HCT116 (cell line): ENCODE data around the gene ZDHHC4. TPM values are rescaled to one million over a fixed set of nuclear protein-coding genes. Genes with fewer than 3 reads are reported as not detected.

ENCODE experiments used
- ATAC-seq: fragments of 200-7000 bp; cut with Tn5 transposase; 2 replicates; pipeline ENCODE4 v1.9.1; 2020; ENCODE audit warnings: mild to moderate bottlenecking, moderate library complexity
- BruUV-seq: library from RNA; stranded (reverse); fragments of 400-500 nt; replicated peaks from 2 replicates; lab custom pipeline; 2021; lab: Mats Ljungman, UMichigan
- CTCF ChIA-PET: fragments of 300-600 bp; sonication (Branson Sonifier 250); formaldehyde crosslinking; loops from one replicate; lab custom pipeline; 2021; ENCODE audit warnings: antibody characterized with exemption; lab: Charles Lee
- POLR2A ChIA-PET: fragments of 300-600, 350-600 bp; sonication (Branson Sonifier 250); formaldehyde crosslinking; loops from one replicate; lab custom pipeline; 2021; ENCODE audit warnings: antibody characterized with exemption; lab: Charles Lee
- RAD21 ChIA-PET, 2 experiments: fragments of 300-600 bp; sonication (Branson Sonifier 250); formaldehyde crosslinking; loops; one replicate each; lab custom pipeline; 2023; ENCODE audit warnings: low total read pairs in 2 of 2; ENCODE audit not compliant: uncharacterized antibody in 2 of 2, unreplicated experiment in 2 of 2, low non-redundant PET in 1 of 2; lab: Charles Lee
- DNase-seq: peaks from one replicate; pipeline ENCODE4 v3.0.0-alpha.2; 2010; ENCODE audit warnings: low read depth, low spot score
- H2AFZ ChIP-seq: fragments of 200-600 bp; shearing (Covaris generic), sonication (generic); 2 replicates; pipeline ENCODE4 v1.6.1; 2017; ENCODE audit warnings: low read depth, mixed run types, mixed read lengths, antibody characterized with exemption, low read length; ENCODE audit not compliant: poor library complexity, severe bottlenecking
- H3K27ac ChIP-seq: 2 replicates; pipeline ENCODE4 v1.5.1; 2012; ENCODE audit warnings: low read depth, low read length
- H3K27me3 ChIP-seq: fragments of 200-600 bp; sonication (generic); 2 replicates; pipeline ENCODE4 v1.6.1; 2016; ENCODE audit warnings: mixed run types, low read length, mixed read lengths; ENCODE audit not compliant: insufficient read depth
- H3K36me3 ChIP-seq, 2 experiments: fragments of 200-500 bp in 1 of 2; fragments of 200-600 bp in 1 of 2; sonication (Bioruptor generic) in 1 of 2; sonication (generic) in 1 of 2; 2 replicates each; pipeline versions ENCODE4 v1.5.1 to v1.6.1; 2014 to 2016; ENCODE audit warnings: low read length in 2 of 2, inconsistent platforms in 1 of 2, mixed read lengths in 1 of 2, mixed run types in 1 of 2; ENCODE audit not compliant: insufficient read depth in 2 of 2, control insufficient read depth in 1 of 2
- H3K4me1 ChIP-seq, 2 experiments: fragments of 200-600 bp in 1 of 2; sonication (generic) in 1 of 2; 2 replicates each; pipeline versions ENCODE4 v1.5.1 to v1.6.1; 2012 to 2017; ENCODE audit warnings: low read length in 2 of 2, inconsistent platforms in 1 of 2, mild to moderate bottlenecking in 1 of 2, mixed read lengths in 1 of 2, mixed run types in 1 of 2, moderate library complexity in 1 of 2; ENCODE audit not compliant: insufficient read depth in 2 of 2, control insufficient read depth in 1 of 2
- H3K4me2 ChIP-seq: fragments of 200-600 bp; sonication (generic); 2 replicates; pipeline ENCODE4 v1.6.1; 2017; ENCODE audit warnings: mixed run types, low read length, mixed read lengths
- H3K4me3 ChIP-seq, 2 experiments: fragments of 200-600 bp in 1 of 2; sonication (generic) in 1 of 2; replicated peaks in 1 of 2; 2 replicates each; pipeline ENCODE4 v1.5.1; 2011 to 2016; ENCODE audit warnings: low read length in 2 of 2, control low read depth in 1 of 2, low read depth in 1 of 2, mild to moderate bottlenecking in 1 of 2, mixed read lengths in 1 of 2, mixed run types in 1 of 2
- H3K79me2 ChIP-seq: fragments of 200-600 bp; sonication (generic); 2 replicates; pipeline ENCODE4 v1.6.1; 2017; ENCODE audit warnings: mild to moderate bottlenecking, mixed run types, low read length, moderate library complexity, mixed read lengths; ENCODE audit not compliant: insufficient read depth
- H3K9ac ChIP-seq: fragments of 200-600 bp; sonication (generic); 2 replicates; pipeline ENCODE4 v1.6.1; 2016; ENCODE audit warnings: low read length, mixed read lengths
- H3K9me2 ChIP-seq: fragments of 200-600 bp; sonication (generic), shearing (Covaris generic); 2 replicates; pipeline ENCODE4 v1.6.1; 2017; ENCODE audit warnings: mixed run types, mild to moderate bottlenecking, moderate library complexity; ENCODE audit not compliant: insufficient read depth
- H3K9me3 ChIP-seq, 2 experiments: fragments of 200-500 bp in 1 of 2; fragments of 200-600 bp in 1 of 2; sonication (Bioruptor generic) in 1 of 2; sonication (generic) in 1 of 2; 2 replicates each; pipeline ENCODE4 v1.6.1; 2014 to 2017; ENCODE audit warnings: low read length in 2 of 2, mixed read lengths in 2 of 2, inconsistent platforms in 1 of 2, low read depth in 1 of 2, mild to moderate bottlenecking in 1 of 2, mixed run types in 1 of 2, moderate library complexity in 1 of 2; ENCODE audit not compliant: control insufficient read depth in 1 of 2, insufficient read depth in 1 of 2
- H4K20me1 ChIP-seq: fragments of 200-600 bp; sonication (generic), shearing (Covaris generic); 2 replicates; pipeline ENCODE4 v1.6.1; 2017; ENCODE audit warnings: mixed run types, mild to moderate bottlenecking, moderate library complexity; ENCODE audit not compliant: insufficient read depth
- CBX3 ChIP-seq: IDR thresholded peaks from 2 replicates; pipeline ENCODE4 v1.6.1; 2012; ENCODE audit warnings: low read depth
- CEBPB ChIP-seq: IDR thresholded peaks from 2 replicates; pipeline ENCODE4 v1.6.1; 2012; ENCODE audit warnings: low read depth
- CTCF ChIP-seq, 3 experiments: fragments of 200-600 bp in 1 of 3; sonication (generic) in 1 of 3; IDR thresholded peaks in 2 of 3; conservative IDR thresholded peaks in 1 of 3; 2 replicates each; pipeline ENCODE4 v1.5.1; 2012 to 2017; ENCODE audit warnings: low read depth in 2 of 3, low read length in 2 of 3, antibody characterized with exemption in 1 of 3, borderline replicate concordance in 1 of 3, control low read depth in 1 of 3, mild to moderate bottlenecking in 1 of 3, mixed read lengths in 1 of 3, mixed run types in 1 of 3, moderate library complexity in 1 of 3; ENCODE audit not compliant: insufficient read depth in 1 of 3
- EZH2 ChIP-seq: fragments of 200-600 bp; sonication (generic); IDR thresholded peaks from 2 replicates; pipeline ENCODE4 v1.6.1; 2017; ENCODE audit warnings: antibody characterized with exemption, mixed run types
- EZH2phosphoT487 ChIP-seq: fragments of 200-600 bp; IDR thresholded peaks from 2 replicates; pipeline ENCODE4 v1.6.1; 2018; ENCODE audit warnings: antibody characterized with exemption, borderline replicate concordance
- FOSL1 ChIP-seq: IDR thresholded peaks from 2 replicates; pipeline ENCODE4 v1.6.1; 2012; ENCODE audit warnings: low read depth
- REST ChIP-seq: IDR thresholded peaks from 2 replicates; pipeline ENCODE4 v1.6.1; 2012; ENCODE audit warnings: low read depth
- SP1 ChIP-seq: IDR thresholded peaks from 2 replicates; pipeline ENCODE4 v1.6.1; 2012; ENCODE audit warnings: low read depth
- SRF ChIP-seq: IDR thresholded peaks from 2 replicates; pipeline ENCODE4 v1.6.1; 2012; ENCODE audit warnings: low read depth
- TCF7L2 ChIP-seq: IDR thresholded peaks from 2 replicates; pipeline ENCODE4 v1.7.0; 2011; ENCODE audit warnings: borderline replicate concordance, inconsistent platforms; ENCODE audit not compliant: insufficient read depth, insufficient read length; ENCODE audit errors: extremely low read depth
- ZNF274 ChIP-seq: fragments of 200-500 bp; sonication (Bioruptor generic); IDR thresholded peaks from 2 replicates; pipeline ENCODE4 v1.6.1; 2014; ENCODE audit warnings: mild to moderate bottlenecking, low read depth, low read length, inconsistent platforms
- intact Hi-C: fragments of 100-400 bp; cut with micrococcal nuclease; formaldehyde crosslinking; loops from 2 replicates; pipeline ENCODE4 v1.10.0; 2022
- total RNA-seq: library from RNA; stranded (reverse); gene quantifications from one replicate; pipeline ENCODE4 v1.2.1, GENCODE V29; 2021; ENCODE audit not compliant: unreplicated experiment

Gene ZDHHC4
- total RNA-seq, 1 experiment from 2014 or later = 59.3 TPM

- peaks cover 0 to 4% of the 10 kb centered on the region in 2 experiments; a peak in 2 of 4 replicates for H3K4me1 ChIP-seq
- no TSS peak for BruUV-seq
- H3K9ac ChIP-seq = no peak overlapping the region
- ChIA-PET RAD21 (no interaction called here), POLR2A (no interaction called here), CTCF (interaction anchor here (0.6 kb wide), 1 partner anchor 351 kb away, joined by 3 read pairs; no protein-coding TSS in a partner anchor)
- no peak overlapping the region for H3K27ac ChIP-seq
- no peak overlapping the region for H3K4me3 ChIP-seq
- peak overlapping the region; percentile 68 for H2AFZ ChIP-seq
- no peaks in the 10 kb centered on the region for H3K9me3 ChIP-seq
- no peak for DNase-seq
- no peak overlapping the region for H3K4me2 ChIP-seq
- H3K79me2 ChIP-seq = no peaks in the 10 kb centered on the region
- H4K20me1 ChIP-seq = no peaks in the 10 kb centered on the region
- TF ChIP-seq CTCF (IDR thresholded peaks at IDR 0.05 in 2 of 3, conservative IDR thresholded peaks at IDR 0.05 in 1 of 3; ENCODE audit: borderline replicate concordance in 1 of 3, insufficient read depth in 1 of 3, low read depth in 2 of 3, low read length in 2 of 3) (no peak), FOSL1 (no peak), ZNF274 (no peak), CEBPB (no peak), REST (no peak), EZH2phosphoT487 (no peak), EZH2 (no peak), TCF7L2 (no peak), CBX3 (no peak), SP1 (no peak), SRF (no peak)
- intact Hi-C loops = no loop called here
- no peaks in the 10 kb centered on the region for H3K36me3 ChIP-seq
- no peaks in the 10 kb centered on the region for H3K9me2 ChIP-seq
- H3K27me3 ChIP-seq = no peaks in the 10 kb centered on the region
- ATAC-seq = no peak
These were observed 15.1 kb upstream of the ZDHHC4 start for GRCh38 chr7:6562106-6562505.
